ENCODE results near the gene FAM24A. TPM values are rescaled to one million over a fixed set of nuclear protein-coding genes. Genes with fewer than 3 reads are reported as not detected.
"Not testable (repeated sequence)": the region's sequence is repeated elsewhere in the genome, so short reads cannot be mapped to it uniquely, and the experiment has no call there.

Gene FAM24A
- total RNA-seq, 2 experiments from 2014 or later = not detected

DNA sequence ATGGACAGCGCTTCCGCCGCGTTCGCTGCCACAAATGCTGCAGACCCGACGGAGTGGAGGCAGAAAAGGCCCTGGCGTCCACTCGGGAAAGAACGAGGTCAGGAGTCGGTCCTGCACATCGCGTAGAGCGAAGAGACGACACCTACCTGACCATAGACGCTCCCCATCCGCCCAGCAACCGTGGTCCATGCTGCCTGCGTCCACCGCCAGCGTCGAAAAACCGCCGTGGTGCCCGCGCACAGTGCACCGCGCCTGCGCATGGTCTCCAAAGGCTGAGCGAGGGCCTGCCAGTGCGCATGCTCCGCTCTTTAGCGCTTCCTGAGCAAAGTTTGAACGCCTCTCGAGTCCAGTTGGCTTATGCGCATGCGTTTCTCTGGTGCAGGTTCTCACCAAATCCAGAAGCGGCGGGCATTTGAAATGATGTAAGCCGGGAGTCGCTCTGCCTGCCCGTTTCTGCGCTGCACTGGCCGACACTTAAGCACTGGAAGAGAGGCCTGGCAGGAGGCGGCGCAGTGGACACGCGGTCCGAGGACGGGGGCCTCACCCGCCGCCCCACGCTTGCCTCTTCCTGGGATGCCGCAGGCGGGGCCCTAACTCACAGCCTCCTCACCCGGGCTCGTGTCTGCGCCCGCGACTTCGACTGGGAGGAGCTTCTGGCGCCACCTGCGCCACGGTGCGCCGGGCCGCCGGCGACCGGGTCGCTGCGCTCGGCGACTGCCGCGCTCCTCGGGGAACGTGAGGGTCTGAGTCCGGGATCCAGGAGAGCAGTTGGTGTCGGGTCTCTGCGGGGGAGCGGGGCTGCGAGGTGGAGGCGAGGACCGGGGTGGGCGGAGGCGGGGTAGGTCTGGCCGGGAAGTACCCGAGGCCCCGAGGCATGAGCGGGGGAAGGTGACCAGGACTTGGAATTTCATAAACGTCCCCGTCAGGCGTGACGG is 30.8 kb upstream of the FAM24A start, which contains the start of gene FAM24B:
Gene FAM24B, minus strand, starts transcription at position 243 of the 935 bp plus-strand sequence. CDS start 29,066 bp downstream, outside the sequence.
- Mint-ChIP-seq H3K27me3 (no peaks in the 10 kb centered on the region), H3K4me3 (peak within 1 kb of the TSS; percentile 86), H3K36me3 (ENCODE audit: low read depth) (peaks cover 45% of the 10 kb centered on the region), H3K9me3 (peaks cover 4% of the 10 kb centered on the region), H3K27ac (peak within 1 kb of the TSS; percentile 77), H3K4me1 (peaks cover 51% of the 10 kb centered on the region)
- peak; percentile 95 for DNase-seq
- ChIA-PET CTCF (no interaction called here), POLR2A (interaction anchor here (1.0 to 1.9 kb wide), 5 partner anchors 28 to 128 kb away, joined by 3 to 10 read pairs (median 5); partner anchors contain the start of gene PSTK)

GRCh38 chr10:122882766-122883165 is 27.6 kb upstream of the FAM24A start:
- CTCF ChIA-PET = no interaction called here
- no peaks in the 10 kb centered on the region for H3K9me3 Mint-ChIP-seq
- no peak for DNase-seq
- peaks cover 18% of the 10 kb centered on the region for H3K36me3 Mint-ChIP-seq (ENCODE audit: low read depth)
- POLR2A ChIA-PET = no interaction called here
- no peak overlapping the region for H3K4me3 Mint-ChIP-seq
- peaks cover 36% of the 10 kb centered on the region for H3K4me1 Mint-ChIP-seq
- H3K27me3 Mint-ChIP-seq = no peaks in the 10 kb centered on the region
- no peak overlapping the region for H3K27ac Mint-ChIP-seq

GRCh38 chr10:122884166-122884565 is 26.2 kb upstream of the FAM24A start:
- Mint-ChIP-seq H3K4me3 (no peak overlapping the region), H3K27me3 (no peaks in the 10 kb centered on the region), H3K27ac (no peak overlapping the region), H3K36me3 (ENCODE audit: low read depth) (peaks cover 11% of the 10 kb centered on the region), H3K4me1 (peaks cover 24% of the 10 kb centered on the region), H3K9me3 (no peaks in the 10 kb centered on the region)
- no peak for DNase-seq
- CTCF ChIA-PET = no interaction called here
- POLR2A ChIA-PET = no interaction called here

DNA sequence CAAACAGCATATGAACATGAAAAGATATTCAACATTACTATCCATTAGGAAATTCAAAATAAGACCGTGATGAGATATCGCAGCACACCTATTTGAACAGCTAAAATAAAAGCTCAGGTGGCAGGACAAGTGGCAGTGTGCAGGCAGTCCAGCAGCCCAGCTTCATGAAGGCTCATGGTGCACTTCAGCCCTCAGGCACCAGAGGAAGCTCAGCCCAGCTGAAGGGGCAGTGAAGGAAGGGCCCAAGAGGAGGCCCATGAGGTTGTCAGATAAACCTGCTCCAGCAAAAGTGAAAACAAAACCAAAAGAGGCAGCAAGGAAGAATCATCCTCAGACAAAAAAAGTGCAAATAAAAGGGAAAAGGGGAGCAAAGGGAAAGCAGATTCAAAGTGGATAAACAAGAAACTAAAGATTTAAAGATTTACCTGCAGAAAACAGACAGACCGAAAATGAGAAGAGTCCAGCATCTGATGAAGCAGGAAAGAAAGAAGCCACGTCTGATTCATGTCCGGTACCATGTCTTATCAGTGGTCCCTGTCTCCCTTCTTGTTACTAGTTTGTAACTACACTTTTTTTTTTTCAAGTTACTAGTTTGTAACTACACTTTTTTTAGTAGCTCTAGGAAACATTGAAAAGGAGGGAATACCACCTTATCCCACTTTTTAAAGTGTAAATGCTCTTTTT is 16.0 kb upstream of the FAM24A start:
- Mint-ChIP-seq H3K4me3 (no peak overlapping the region), H3K27ac (no peak overlapping the region), H3K27me3 (no peaks in the 10 kb centered on the region), H3K4me1 (peaks cover 5% of the 10 kb centered on the region), H3K36me3 (ENCODE audit: low read depth) (peaks cover 4% of the 10 kb centered on the region), H3K9me3 (no peaks in the 10 kb centered on the region)
- DNase-seq = no peak
- ChIA-PET POLR2A (no interaction called here), CTCF (no interaction called here)

- not testable (repeated sequence) for H3K9me3 Mint-ChIP-seq
Measured at GRCh38 chr10:122903861-122904260, 6.5 kb upstream of the FAM24A start.

GRCh38 chr10:122911889-122912484 is 1.6 kb downstream of the FAM24A start:
- Mint-ChIP-seq H3K4me1 (no peaks in the 10 kb centered on the region), H3K27me3 (peaks cover 2% of the 10 kb centered on the region), H3K36me3 (ENCODE audit: low read depth) (no peaks in the 10 kb centered on the region), H3K27ac (no peak overlapping the region), H3K9me3 (no peaks in the 10 kb centered on the region), H3K4me3 (no peak overlapping the region)
- peak; percentile 69 for DNase-seq
- POLR2A ChIA-PET = no interaction called here
- CTCF ChIA-PET = no interaction called here

More at GRCh38 chr10:122903861-122904260, 6.5 kb upstream of the FAM24A start:
- H3K4me3 Mint-ChIP-seq; CTCF ChIA-PET; H3K27ac Mint-ChIP-seq; POLR2A ChIA-PET; DNase-seq; H3K4me1 Mint-ChIP-seq; H3K36me3 Mint-ChIP-seq (ENCODE audit: low read depth): not testable (repeated sequence)
- peaks cover 23% of the 10 kb centered on the region for H3K27me3 Mint-ChIP-seq

DNA sequence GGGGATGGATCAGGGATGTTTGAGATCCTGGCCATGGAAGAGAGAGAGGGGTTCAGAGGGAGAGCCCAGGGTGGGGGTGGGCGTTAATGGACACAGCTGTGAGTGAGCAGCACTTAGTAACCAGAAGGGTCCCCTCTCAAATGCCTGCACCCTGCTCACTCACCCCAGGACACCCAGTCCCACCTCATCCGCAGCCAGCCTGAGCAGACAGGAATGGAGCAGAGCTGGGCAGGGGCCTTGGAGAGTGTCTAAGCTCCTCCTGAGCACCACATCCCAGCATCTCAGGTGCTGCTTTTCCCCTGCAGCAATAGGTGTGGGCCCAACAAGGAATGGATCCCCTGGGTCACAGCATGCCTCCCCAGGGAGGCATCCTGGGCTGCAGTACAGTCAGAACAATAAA is 5.3 kb downstream of the FAM24A start:
- CTCF ChIA-PET = no interaction called here
- Mint-ChIP-seq H3K27me3 (no peaks in the 10 kb centered on the region), H3K36me3 (ENCODE audit: low read depth) (no peaks in the 10 kb centered on the region), H3K4me3 (no peak overlapping the region), H3K4me1 (no peaks in the 10 kb centered on the region), H3K9me3 (peaks cover under 1% of the 10 kb centered on the region), H3K27ac (no peak overlapping the region)
- no peak for DNase-seq
- POLR2A ChIA-PET = no interaction called here

- no peak for DNase-seq
- no peaks in the 10 kb centered on the region for H3K4me1 Mint-ChIP-seq
- CTCF ChIA-PET = no interaction called here
- peaks cover 12% of the 10 kb centered on the region for H3K36me3 Mint-ChIP-seq (ENCODE audit: low read depth)
- POLR2A ChIA-PET = no interaction called here
- no peaks in the 10 kb centered on the region for H3K9me3 Mint-ChIP-seq
- no peak overlapping the region for H3K4me3 Mint-ChIP-seq
- no peak overlapping the region for H3K27ac Mint-ChIP-seq
- H3K27me3 Mint-ChIP-seq = no peaks in the 10 kb centered on the region
Measured at GRCh38 chr10:122930140-122930539, 19.7 kb downstream of the FAM24A start.

DNA sequence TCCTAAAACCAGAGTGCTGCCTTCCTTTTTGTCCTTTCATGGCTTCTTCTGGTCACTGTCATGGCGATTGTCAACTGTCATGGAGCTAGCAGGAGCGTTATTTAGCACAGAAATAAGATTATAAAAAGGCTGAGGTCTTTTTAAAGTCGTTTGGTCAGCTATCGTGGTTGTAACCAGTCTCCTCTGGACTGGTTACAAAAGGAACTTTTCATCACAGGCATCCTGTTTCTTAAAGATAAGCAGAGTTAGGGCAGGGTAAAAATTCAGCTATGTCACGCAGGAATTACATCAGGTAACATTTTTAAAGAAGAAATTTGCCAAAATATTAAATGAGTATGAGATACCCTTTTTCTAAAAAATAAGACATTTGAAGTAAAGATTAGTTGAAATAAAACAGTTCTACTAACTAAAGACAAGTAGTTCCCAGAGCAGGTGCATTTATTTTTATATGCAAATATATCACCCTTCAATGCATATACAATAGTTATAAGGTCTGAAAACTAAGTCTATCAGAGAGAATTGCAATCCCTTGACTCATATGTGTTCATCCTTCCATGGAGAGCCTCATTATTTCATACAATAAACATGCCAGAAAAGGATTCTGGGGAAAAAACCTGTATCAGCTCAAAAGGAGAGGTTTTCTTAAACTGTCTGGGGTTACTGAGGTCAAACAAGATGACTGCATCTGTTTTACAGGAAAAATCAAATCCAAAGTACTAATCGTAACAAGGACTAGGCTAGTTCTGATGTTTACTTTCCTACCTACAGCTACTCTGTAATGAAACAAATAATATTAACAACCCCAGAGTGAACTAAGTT is 20.9 kb downstream of the FAM24A start:
- H3K4me3 Mint-ChIP-seq = no peak overlapping the region
- H3K4me1 Mint-ChIP-seq = no peaks in the 10 kb centered on the region
- ChIA-PET POLR2A (no interaction called here), CTCF (no interaction called here)
- no peak overlapping the region for H3K27ac Mint-ChIP-seq
- peaks cover 17% of the 10 kb centered on the region for H3K36me3 Mint-ChIP-seq (ENCODE audit: low read depth)
- no peaks in the 10 kb centered on the region for H3K9me3 Mint-ChIP-seq
- no peaks in the 10 kb centered on the region for H3K27me3 Mint-ChIP-seq
- DNase-seq = no peak

- no peaks in the 10 kb centered on the region for H3K9me3 Mint-ChIP-seq
- H3K27ac Mint-ChIP-seq = no peak overlapping the region
- no peak for DNase-seq
- H3K36me3 Mint-ChIP-seq (ENCODE audit: low read depth) = peaks cover 46% of the 10 kb centered on the region
- no peaks in the 10 kb centered on the region for H3K4me1 Mint-ChIP-seq
- H3K4me3 Mint-ChIP-seq = no peak overlapping the region
- H3K27me3 Mint-ChIP-seq = no peaks in the 10 kb centered on the region
- ChIA-PET CTCF (no interaction called here), POLR2A (no interaction called here)
Measured at GRCh38 chr10:122939133-122939855, 28.9 kb downstream of the FAM24A start.

DNA sequence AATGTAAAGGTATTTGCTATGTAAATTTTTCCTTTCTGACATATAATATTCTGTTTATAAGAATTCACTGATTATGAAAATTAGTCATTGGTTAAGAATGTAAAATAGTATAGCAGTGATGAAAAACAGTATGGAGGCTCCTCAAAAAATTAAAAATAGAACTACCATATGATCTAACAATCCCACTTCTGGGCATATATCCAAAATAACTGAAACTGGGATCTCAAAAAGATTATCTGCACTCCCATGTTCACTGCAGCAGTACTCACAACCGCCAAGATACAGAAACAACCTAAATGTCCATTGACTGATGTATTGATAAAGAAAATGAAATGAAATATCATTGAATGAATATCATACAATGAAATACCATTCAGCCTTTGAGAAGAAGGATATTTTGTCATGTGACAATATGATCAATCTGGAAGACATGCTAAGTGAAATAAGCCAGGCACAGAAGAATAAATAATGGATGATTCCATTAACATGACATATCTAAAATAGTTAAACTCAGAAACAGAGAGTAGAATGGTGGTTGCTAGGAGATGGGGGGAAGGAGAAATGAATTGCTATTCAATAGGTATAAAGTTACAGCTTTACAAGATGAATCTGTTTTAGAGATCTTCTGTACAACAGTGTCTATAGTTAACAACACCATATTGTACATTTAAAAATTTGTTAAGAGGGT is 29.6 kb downstream of the FAM24A start:
- ChIA-PET POLR2A (no interaction called here), CTCF (no interaction called here)
- H3K4me3 Mint-ChIP-seq = no peak overlapping the region
- H3K27me3 Mint-ChIP-seq = no peaks in the 10 kb centered on the region
- no peaks in the 10 kb centered on the region for H3K4me1 Mint-ChIP-seq
- no peak for DNase-seq
- H3K9me3 Mint-ChIP-seq = no peaks in the 10 kb centered on the region
- peaks cover 43% of the 10 kb centered on the region for H3K36me3 Mint-ChIP-seq (ENCODE audit: low read depth)
- H3K27ac Mint-ChIP-seq = no peak overlapping the region

GRCh38 chr10:122949296-122949695 is 38.9 kb downstream of the FAM24A start:
- Mint-ChIP-seq H3K4me3 (no peak overlapping the region), H3K27me3 (no peaks in the 10 kb centered on the region), H3K27ac (no peak overlapping the region), H3K9me3 (no peaks in the 10 kb centered on the region), H3K36me3 (ENCODE audit: low read depth) (peaks cover 54% of the 10 kb centered on the region), H3K4me1 (peaks cover 30% of the 10 kb centered on the region)
- DNase-seq = no peak
- ChIA-PET CTCF (interaction anchor here (1.6 kb wide), 1 partner anchor 30 kb away, joined by 5 read pairs; no protein-coding TSS in a partner anchor), POLR2A (no interaction called here)
